ENCODE data around the gene CCDC180. TPM values are rescaled to one million over a fixed set of nuclear protein-coding genes. Genes with fewer than 3 reads are reported as not detected.
"Not testable (repeated sequence)": the region's sequence is repeated elsewhere in the genome, so short reads cannot be mapped to it uniquely, and the experiment has no call there.

Gene CCDC180
- polyA plus RNA-seq, result 5.7 and 5.8 TPM in 2 replicates
- 11.2 and 13.6 TPM in 2 replicates for polyA minus RNA-seq

- no peaks in the 10 kb centered on the region for H3K27me3 ChIP-seq (ENCODE audit: insufficient read depth, low read depth, low read length)
- H3K4me3 ChIP-seq (ENCODE audit: low read length), result no peak within 1 kb of the TSS
- no peak within 1 kb of the TSS for H3K9ac ChIP-seq (ENCODE audit: low read length)
- H3K36me3 ChIP-seq (ENCODE audit: insufficient read depth, low read length), result no peaks in the 10 kb centered on the region
- H2AFZ ChIP-seq (ENCODE audit: low read depth, low read length), result no peak within 1 kb of the TSS
- no peaks in the 10 kb centered on the region for H4K20me1 ChIP-seq (ENCODE audit: insufficient read depth)
- TF ChIP-seq EP300 (conservative IDR thresholded peaks at IDR 0.05; ENCODE audit: poor library complexity, severe bottlenecking), result no peak
- TF ChIP-seq, protein P1, sequence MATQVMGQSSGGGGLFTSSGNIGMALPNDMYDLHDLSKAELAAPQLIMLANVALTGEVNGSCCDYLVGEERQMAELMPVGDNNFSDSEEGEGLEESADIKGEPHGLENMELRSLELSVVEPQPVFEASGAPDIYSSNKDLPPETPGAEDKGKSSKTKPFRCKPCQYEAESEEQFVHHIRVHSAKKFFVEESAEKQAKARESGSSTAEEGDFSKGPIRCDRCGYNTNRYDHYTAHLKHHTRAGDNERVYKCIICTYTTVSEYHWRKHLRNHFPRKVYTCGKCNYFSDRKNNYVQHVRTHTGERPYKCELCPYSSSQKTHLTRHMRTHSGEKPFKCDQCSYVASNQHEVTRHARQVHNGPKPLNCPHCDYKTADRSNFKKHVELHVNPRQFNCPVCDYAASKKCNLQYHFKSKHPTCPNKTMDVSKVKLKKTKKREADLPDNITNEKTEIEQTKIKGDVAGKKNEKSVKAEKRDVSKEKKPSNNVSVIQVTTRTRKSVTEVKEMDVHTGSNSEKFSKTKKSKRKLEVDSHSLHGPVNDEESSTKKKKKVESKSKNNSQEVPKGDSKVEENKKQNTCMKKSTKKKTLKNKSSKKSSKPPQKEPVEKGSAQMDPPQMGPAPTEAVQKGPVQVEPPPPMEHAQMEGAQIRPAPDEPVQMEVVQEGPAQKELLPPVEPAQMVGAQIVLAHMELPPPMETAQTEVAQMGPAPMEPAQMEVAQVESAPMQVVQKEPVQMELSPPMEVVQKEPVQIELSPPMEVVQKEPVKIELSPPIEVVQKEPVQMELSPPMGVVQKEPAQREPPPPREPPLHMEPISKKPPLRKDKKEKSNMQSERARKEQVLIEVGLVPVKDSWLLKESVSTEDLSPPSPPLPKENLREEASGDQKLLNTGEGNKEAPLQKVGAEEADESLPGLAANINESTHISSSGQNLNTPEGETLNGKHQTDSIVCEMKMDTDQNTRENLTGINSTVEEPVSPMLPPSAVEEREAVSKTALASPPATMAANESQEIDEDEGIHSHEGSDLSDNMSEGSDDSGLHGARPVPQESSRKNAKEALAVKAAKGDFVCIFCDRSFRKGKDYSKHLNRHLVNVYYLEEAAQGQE (IDR thresholded peaks at IDR 0.05; ENCODE audit: borderline replicate concordance), result no peak
- TF ChIP-seq POLR2AphosphoS5 (IDR thresholded peaks at IDR 0.05), result no peak
- no peak for TF ChIP-seq MXI1 (conservative IDR thresholded peaks at IDR 0.05; ENCODE audit: poor library complexity, severe bottlenecking)
- no peak for TF ChIP-seq RAD21 (conservative IDR thresholded peaks at IDR 0.05)
- TF ChIP-seq, protein P2, sequence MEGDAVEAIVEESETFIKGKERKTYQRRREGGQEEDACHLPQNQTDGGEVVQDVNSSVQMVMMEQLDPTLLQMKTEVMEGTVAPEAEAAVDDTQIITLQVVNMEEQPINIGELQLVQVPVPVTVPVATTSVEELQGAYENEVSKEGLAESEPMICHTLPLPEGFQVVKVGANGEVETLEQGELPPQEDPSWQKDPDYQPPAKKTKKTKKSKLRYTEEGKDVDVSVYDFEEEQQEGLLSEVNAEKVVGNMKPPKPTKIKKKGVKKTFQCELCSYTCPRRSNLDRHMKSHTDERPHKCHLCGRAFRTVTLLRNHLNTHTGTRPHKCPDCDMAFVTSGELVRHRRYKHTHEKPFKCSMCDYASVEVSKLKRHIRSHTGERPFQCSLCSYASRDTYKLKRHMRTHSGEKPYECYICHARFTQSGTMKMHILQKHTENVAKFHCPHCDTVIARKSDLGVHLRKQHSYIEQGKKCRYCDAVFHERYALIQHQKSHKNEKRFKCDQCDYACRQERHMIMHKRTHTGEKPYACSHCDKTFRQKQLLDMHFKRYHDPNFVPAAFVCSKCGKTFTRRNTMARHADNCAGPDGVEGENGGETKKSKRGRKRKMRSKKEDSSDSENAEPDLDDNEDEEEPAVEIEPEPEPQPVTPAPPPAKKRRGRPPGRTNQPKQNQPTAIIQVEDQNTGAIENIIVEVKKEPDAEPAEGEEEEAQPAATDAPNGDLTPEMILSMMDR (IDR thresholded peaks at IDR 0.05; ENCODE audit: poor library complexity, severe bottlenecking), result no peak
- TF ChIP-seq EZH2 (IDR thresholded peaks at IDR 0.05; ENCODE audit: borderline replicate concordance, insufficient read depth, low read length, poor library complexity, severe bottlenecking), result no peak
- TF ChIP-seq TAF1 (IDR thresholded peaks at IDR 0.05; ENCODE audit: low read depth), result no peak
- no peak for TF ChIP-seq SMC3 (conservative IDR thresholded peaks at IDR 0.05; ENCODE audit: poor library complexity)
- no peak within 1 kb of the TSS for H3K27ac ChIP-seq (ENCODE audit: low read length)
- peaks cover 2% of the 10 kb centered on the region for H3K9me3 ChIP-seq (ENCODE audit: low read length)
- H3K9me2 ChIP-seq (ENCODE audit: insufficient read depth, low read length), result no peaks in the 10 kb centered on the region
- H3F3A ChIP-seq (ENCODE audit: insufficient read depth, low read length, poor library complexity, severe bottlenecking), result no peaks in the 10 kb centered on the region
- H3K4me2 ChIP-seq (ENCODE audit: low read length), result no peak within 1 kb of the TSS
- no peaks in the 10 kb centered on the region for H3K79me2 ChIP-seq (replicated peaks; ENCODE audit: insufficient read depth, low read length)
These were observed at the start of gene CCDC180 for GRCh38 chr9:97307500-97308163. Gene CCDC180, plus strand, starts transcription at chr9:97307659. Its CDS starts 405 bp downstream, at chr9:97308064.

- not testable (repeated sequence) for H3K9ac ChIP-seq (ENCODE audit: low read length); H4K20me1 ChIP-seq (ENCODE audit: insufficient read depth); H3K27me3 ChIP-seq (ENCODE audit: insufficient read depth, low read depth, low read length); H3K79me2 ChIP-seq (replicated peaks; ENCODE audit: insufficient read depth, low read length); H3K27ac ChIP-seq (ENCODE audit: low read length); H3K4me2 ChIP-seq (ENCODE audit: low read length); H3K9me2 ChIP-seq (ENCODE audit: insufficient read depth, low read length); H2AFZ ChIP-seq (ENCODE audit: low read depth, low read length); H3K9me3 ChIP-seq (ENCODE audit: low read length); H3K36me3 ChIP-seq (ENCODE audit: insufficient read depth, low read length); H3F3A ChIP-seq (ENCODE audit: insufficient read depth, low read length, poor library complexity, severe bottlenecking); H3K4me3 ChIP-seq (ENCODE audit: low read length)
These were observed 47.5 kb upstream of the CCDC180 start for GRCh38 chr9:97259834-97260514.
